ENCODE results near the gene IKBKG. TPM values are rescaled to one million over a fixed set of nuclear protein-coding genes. Genes with fewer than 3 reads are reported as not detected.

IKBKG gene
- total RNA-seq, 1 donor from 2014 or later = 40.7 TPM

DNA sequence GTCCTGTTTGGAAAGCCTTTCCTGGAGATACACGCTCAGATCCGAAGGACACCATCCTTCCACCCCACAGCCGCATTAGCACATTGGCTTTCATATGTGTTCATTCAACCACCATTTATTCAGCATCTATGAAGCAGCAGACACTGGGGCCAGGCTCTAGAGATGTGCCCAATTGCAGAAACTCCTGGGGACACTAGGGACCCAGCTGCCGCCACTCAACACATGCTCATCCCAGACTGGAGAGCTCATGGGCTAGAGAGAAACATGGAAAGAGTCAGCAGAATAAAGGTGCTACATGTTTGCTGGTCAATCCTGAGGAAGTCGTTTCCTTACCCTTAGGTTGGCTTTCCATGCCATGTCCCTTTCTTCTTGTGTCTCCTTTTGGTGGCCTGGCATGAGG lies 45.1 kb downstream of the IKBKG start:
- no peak for DNase-seq (ENCODE audit: low spot score)
- no peaks in the 10 kb centered on the region for H3K4me1 Mint-ChIP-seq (ENCODE audit: low read depth)
- no peak overlapping the region for H3K4me3 Mint-ChIP-seq
- peaks cover 11% of the 10 kb centered on the region for H3K27me3 Mint-ChIP-seq (ENCODE audit: insufficient read depth)
- H3K27ac Mint-ChIP-seq = no peak overlapping the region
- intact Hi-C loops (cut with micrococcal nuclease) = no loop called here
- H3K9me3 Mint-ChIP-seq = no peaks in the 10 kb centered on the region
- H3K36me3 Mint-ChIP-seq (ENCODE audit: low read depth) = no peaks in the 10 kb centered on the region

DNA sequence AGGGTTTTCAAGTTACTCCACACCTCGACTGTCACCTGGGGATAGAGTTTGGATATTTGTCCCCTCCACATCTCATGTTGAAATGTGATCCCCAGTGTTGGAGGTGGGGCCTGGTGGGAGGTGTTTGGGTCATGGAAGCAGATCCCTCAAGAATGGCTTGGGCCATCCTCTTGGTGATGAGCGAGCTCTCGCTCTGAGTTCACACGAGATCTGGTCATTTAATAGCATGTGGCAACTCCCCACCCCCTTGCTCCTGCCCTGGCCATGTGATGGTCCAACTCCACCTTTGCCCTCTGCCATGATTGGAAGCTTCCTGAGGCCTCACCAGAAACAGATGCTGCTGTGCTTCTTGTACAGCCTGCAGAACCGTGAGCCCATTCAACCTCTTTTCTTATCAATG lies 45.8 kb downstream of the IKBKG start:
- Mint-ChIP-seq H3K27me3 (ENCODE audit: insufficient read depth) (peaks cover 11% of the 10 kb centered on the region), H3K27ac (no peak overlapping the region), H3K4me1 (ENCODE audit: low read depth) (no peaks in the 10 kb centered on the region), H3K9me3 (no peaks in the 10 kb centered on the region), H3K36me3 (ENCODE audit: low read depth) (no peaks in the 10 kb centered on the region), H3K4me3 (no peak overlapping the region)
- intact Hi-C loops (cut with micrococcal nuclease) = no loop called here
- no peak for DNase-seq (ENCODE audit: low spot score)

DNA sequence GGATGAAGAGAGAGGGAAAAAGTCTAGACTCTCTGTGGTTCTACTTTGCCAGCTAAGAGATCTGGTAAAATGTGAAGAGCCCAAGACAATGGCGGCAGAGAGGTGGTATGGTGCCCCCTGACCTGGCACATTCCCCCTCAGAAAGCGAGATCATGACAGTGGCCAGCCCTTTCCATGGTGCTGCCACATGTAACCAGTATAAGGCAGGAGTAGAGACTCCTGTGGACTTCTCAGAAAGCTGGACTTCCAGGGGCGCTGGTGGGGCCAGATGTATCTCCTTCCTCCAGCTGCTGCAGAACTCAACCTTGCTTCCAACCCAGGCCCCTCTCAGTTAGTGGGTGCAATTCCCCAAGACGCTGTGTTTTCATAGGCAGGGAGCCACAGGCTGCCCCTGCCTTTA lies 47.1 kb downstream of the IKBKG start:
- no peak overlapping the region for H3K27ac Mint-ChIP-seq
- DNase-seq (ENCODE audit: low spot score) = no peak
- H3K27me3 Mint-ChIP-seq (ENCODE audit: insufficient read depth) = peaks cover 11% of the 10 kb centered on the region
- intact Hi-C loops (cut with micrococcal nuclease) = no loop called here
- H3K4me3 Mint-ChIP-seq = no peak overlapping the region
- H3K9me3 Mint-ChIP-seq = no peaks in the 10 kb centered on the region
- no peaks in the 10 kb centered on the region for H3K4me1 Mint-ChIP-seq (ENCODE audit: low read depth)
- no peaks in the 10 kb centered on the region for H3K36me3 Mint-ChIP-seq (ENCODE audit: low read depth)

DNA sequence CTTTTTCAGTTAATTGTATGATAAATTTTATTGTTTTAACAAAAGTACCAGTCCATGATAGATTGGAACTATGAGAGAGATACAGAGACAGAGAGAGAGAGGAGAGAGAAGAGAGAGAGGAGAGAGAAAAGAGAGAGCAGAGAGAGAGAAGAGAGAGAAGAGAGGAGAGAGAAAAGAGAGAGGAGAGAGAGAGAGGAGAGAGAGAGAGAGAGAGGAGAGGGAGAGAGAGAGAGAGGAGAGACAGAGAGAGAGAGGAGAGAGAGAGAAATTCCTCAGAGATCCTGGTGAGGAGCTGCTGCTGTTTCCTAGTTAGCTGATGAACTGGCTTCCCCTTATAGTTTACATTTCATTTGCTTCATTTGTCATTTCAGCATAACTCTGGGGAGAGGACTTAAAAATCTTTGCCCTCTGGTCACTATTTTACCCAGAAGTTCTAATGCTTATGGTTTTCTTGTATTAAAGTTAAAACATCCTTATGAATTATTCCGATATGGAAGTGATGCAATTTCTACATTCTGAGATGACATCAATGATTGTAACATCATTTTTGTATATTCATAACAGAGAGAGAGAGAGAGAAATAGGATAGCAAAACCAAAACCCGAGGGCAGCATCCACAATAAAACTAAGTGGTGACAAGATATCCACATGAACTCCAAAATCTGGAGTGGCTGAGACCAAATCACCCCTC lies 48.3 kb downstream of the IKBKG start:
- H3K27ac Mint-ChIP-seq = no peak overlapping the region
- no peak for DNase-seq (ENCODE audit: low spot score)
- intact Hi-C loops (cut with micrococcal nuclease) = no loop called here

DNA sequence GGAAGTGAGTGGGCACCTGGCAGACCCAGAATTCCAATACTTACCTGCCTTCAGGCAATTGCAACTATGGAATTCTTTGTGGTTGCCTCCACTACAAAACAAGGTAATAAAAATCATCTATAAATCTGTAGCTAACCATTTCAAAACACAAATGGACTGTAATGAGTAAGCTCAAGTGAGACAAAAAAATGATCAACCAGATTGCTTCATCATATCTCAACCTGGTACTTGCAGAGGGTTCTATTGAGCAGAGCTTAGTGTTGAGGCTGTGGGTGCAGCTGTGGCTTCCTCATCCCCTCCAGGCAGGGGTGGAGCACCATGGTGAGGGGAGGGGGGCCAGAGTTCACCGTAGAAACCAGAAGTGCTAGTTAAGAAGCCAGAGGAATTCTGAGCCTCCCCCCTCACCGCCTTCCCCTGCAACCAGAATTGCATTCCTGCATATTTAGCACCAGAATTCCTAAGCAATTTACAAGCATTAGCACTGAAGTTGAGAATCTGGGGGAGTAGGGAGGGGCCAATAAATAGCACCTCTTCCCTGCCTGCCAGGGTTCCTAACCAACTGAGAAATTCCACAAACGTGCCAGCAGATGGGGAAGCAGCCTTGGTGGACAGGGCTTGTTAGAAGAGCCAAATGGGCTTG lies 49.0 kb downstream of the IKBKG start:
- Mint-ChIP-seq H3K27ac (no peak overlapping the region), H3K4me1 (ENCODE audit: low read depth) (no peaks in the 10 kb centered on the region), H3K36me3 (ENCODE audit: low read depth) (no peaks in the 10 kb centered on the region), H3K9me3 (no peaks in the 10 kb centered on the region), H3K4me3 (no peak overlapping the region), H3K27me3 (ENCODE audit: insufficient read depth) (peaks cover 10% of the 10 kb centered on the region)
- DNase-seq (ENCODE audit: low spot score) = no peak
- intact Hi-C loops (cut with micrococcal nuclease) = no loop called here

More for the DNA sequence above, 48.3 kb downstream of the IKBKG start:
- Mint-ChIP-seq H3K36me3 (ENCODE audit: low read depth) (no peaks in the 10 kb centered on the region), H3K9me3 (no peaks in the 10 kb centered on the region), H3K4me1 (ENCODE audit: low read depth) (no peaks in the 10 kb centered on the region), H3K27me3 (ENCODE audit: insufficient read depth) (peaks cover 11% of the 10 kb centered on the region), H3K4me3 (no peak overlapping the region)

DNA sequence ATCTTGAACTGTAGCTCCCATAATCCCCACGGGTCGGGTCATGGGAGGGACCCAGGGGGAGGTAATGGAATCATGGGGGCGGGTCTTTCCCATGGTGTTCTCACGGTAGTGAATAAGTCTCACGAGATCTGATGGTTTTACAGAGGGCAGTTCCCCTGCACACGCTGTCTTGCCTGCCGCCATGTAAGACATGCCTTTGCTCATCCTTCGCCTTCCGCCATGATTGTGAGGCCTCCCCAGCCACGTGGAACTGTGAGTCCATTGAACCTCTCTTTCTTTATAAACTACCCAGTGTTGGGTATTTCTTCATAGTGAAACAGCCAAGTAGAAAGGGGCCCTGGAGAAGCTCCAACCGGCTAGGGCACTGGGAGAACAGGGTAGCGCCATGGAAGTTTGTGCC lies 49.8 kb downstream of the IKBKG start:
- no peaks in the 10 kb centered on the region for H3K36me3 Mint-ChIP-seq (ENCODE audit: low read depth)
- H3K4me3 Mint-ChIP-seq = no peak overlapping the region
- no peaks in the 10 kb centered on the region for H3K9me3 Mint-ChIP-seq
- peaks cover 8% of the 10 kb centered on the region for H3K27me3 Mint-ChIP-seq (ENCODE audit: insufficient read depth)
- no peak overlapping the region for H3K27ac Mint-ChIP-seq
- no peaks in the 10 kb centered on the region for H3K4me1 Mint-ChIP-seq (ENCODE audit: low read depth)
- no peak for DNase-seq (ENCODE audit: low spot score)
- intact Hi-C loops (cut with micrococcal nuclease) = no loop called here

DNA sequence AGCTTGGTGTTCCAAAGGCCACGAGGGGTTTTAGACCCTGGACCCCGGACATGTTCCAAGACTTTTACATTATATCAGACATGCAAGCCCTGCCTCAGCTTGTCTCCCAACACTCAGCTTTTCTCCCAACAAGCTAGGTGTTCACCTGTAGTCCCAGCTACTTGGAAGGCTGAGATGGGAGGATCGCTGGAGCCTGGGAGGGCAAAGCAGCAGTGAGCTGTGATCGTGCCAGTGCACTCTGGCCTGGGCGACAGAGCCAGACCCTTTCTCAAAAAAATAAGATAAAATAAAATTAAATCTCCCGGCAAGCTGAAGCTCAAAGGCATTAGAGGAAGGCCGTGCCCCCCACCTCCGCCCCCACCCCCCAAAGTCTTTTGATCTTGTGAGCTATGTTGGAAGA lies 51.2 kb downstream of the IKBKG start:
- DNase-seq (ENCODE audit: low spot score) = no peak
- Mint-ChIP-seq H3K4me1 (ENCODE audit: low read depth) (no peaks in the 10 kb centered on the region), H3K4me3 (no peak overlapping the region), H3K27ac (no peak overlapping the region), H3K9me3 (no peaks in the 10 kb centered on the region), H3K36me3 (ENCODE audit: low read depth) (no peaks in the 10 kb centered on the region), H3K27me3 (ENCODE audit: insufficient read depth) (peaks cover 10% of the 10 kb centered on the region)
- intact Hi-C loops (cut with micrococcal nuclease) = no loop called here

DNA sequence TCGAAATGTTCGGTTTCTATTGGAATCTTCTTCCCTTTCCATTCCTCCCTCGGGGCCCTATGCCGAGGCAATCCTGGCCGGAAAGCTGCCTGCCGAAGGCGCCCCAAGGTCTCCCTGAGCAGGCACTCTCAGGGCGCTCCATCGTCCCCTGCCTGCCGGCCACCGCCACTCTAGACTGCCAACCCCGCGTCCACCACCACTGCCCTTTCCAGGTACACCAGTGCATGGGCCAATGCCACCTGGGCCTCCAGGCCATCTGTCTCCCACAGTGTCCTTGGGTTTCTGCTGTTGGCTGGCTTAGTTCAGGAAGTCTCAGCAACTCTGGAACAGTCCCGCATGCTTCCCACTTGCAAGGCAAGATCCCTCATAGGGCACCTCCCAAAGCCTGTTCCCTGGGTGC lies 52.1 kb downstream of the IKBKG start:
- Mint-ChIP-seq H3K4me3 (no peak overlapping the region), H3K36me3 (ENCODE audit: low read depth) (no peaks in the 10 kb centered on the region), H3K27ac (no peak overlapping the region), H3K27me3 (ENCODE audit: insufficient read depth) (peaks cover 14% of the 10 kb centered on the region), H3K9me3 (no peaks in the 10 kb centered on the region), H3K4me1 (ENCODE audit: low read depth) (no peaks in the 10 kb centered on the region)
- DNase-seq (ENCODE audit: low spot score) = no peak
- intact Hi-C loops (cut with micrococcal nuclease) = no loop called here

DNA sequence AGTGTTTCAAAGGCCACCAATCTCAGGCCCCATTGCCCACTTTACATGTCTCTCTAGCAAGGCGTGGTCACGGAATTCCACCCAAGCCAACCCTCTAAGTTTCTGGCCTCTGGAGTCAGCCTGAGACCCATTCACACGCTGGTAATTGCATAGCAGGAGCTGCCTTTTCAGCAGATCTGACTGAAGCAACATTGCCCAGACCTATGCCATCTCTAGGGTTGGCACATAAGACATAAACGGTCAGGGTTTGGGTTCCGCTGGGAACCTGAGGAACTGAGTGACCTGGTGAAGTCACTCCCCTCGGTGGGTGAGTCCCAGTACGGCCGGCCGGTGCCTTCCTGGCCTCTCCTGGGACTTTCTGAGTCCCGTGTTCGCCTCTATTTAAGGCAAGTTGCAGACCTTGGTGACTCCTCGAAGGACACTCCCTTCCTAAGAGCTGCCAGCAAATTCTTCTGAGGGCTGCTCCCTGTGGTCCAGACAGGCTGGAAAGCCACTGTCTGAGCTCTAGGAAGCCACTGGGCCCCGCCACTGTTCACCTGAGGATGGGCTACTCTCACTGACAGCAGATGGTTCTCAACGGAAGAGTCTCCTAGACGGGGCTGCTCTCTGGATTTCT lies 53.4 kb downstream of the IKBKG start:
- H3K36me3 Mint-ChIP-seq (ENCODE audit: low read depth) = no peaks in the 10 kb centered on the region
- intact Hi-C loops (cut with micrococcal nuclease) = no loop called here
- no peak for DNase-seq (ENCODE audit: low spot score)
- no peaks in the 10 kb centered on the region for H3K9me3 Mint-ChIP-seq
- H3K4me1 Mint-ChIP-seq (ENCODE audit: low read depth) = no peaks in the 10 kb centered on the region
- H3K27me3 Mint-ChIP-seq (ENCODE audit: insufficient read depth) = peaks cover 8% of the 10 kb centered on the region
- H3K27ac Mint-ChIP-seq = no peak overlapping the region
- no peak overlapping the region for H3K4me3 Mint-ChIP-seq

DNA sequence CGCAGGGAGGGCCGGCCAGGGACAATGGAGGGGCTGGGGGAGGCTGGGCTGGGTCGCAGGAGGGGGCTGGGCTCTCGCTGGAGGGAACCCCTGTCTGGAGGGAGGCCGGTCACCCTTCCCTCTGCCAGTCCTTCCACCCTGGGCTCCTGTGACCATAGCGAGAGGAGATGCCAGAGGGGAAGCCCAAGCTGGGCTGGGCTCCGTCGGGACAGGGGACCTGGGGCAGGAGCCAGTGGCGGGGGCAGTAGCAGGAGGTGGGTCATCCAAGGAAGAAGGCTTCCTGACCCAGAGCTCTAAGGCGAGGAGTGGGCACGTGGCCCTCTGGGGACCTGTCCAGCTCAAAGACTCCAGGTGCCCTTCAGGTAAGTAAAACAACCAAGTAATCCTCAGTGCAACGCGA lies 54.8 kb downstream of the IKBKG start:
- Mint-ChIP-seq H3K36me3 (ENCODE audit: low read depth) (no peaks in the 10 kb centered on the region), H3K4me1 (ENCODE audit: low read depth) (peaks cover 8% of the 10 kb centered on the region), H3K27me3 (ENCODE audit: insufficient read depth) (peaks cover 10% of the 10 kb centered on the region), H3K27ac (no peak overlapping the region), H3K9me3 (no peaks in the 10 kb centered on the region), H3K4me3 (no peak overlapping the region)
- intact Hi-C loops (cut with micrococcal nuclease) = no loop called here
- no peak for DNase-seq (ENCODE audit: low spot score)

DNA sequence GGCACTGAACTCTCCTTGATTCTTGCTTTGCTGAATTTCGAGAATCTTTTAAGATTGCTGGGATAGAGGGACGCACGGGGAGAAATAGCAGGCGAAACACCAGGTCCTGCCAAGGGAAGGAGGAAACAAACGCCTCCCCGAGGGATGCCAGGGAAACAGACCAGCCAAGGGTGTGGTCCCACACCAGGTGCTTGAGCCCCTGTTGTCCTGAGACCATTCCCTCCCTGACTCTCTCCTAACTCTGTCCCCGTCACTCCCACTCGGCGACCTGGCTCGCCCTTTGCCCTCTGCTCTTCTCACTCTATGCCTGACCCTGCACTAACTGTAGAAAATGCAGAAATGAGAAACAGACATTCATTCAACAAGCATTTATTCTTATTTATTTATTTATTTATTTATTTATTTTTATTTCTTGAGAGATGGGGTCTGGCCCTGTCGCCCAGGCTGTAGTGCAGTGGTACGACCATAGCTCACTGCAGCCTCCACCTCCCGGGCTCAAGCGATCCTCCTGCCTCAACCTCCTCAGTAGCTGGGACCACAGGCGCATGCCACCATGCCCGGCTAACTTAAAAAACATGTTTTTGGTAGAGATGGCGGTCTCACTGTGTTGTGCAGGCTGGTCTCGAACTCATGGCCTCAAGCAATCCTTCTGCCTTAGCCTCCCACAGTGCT lies 55.5 kb downstream of the IKBKG start:
- no peak overlapping the region for H3K27ac Mint-ChIP-seq
- peaks cover 9% of the 10 kb centered on the region for H3K27me3 Mint-ChIP-seq (ENCODE audit: insufficient read depth)
- intact Hi-C loops (cut with micrococcal nuclease) = no loop called here

DNA sequence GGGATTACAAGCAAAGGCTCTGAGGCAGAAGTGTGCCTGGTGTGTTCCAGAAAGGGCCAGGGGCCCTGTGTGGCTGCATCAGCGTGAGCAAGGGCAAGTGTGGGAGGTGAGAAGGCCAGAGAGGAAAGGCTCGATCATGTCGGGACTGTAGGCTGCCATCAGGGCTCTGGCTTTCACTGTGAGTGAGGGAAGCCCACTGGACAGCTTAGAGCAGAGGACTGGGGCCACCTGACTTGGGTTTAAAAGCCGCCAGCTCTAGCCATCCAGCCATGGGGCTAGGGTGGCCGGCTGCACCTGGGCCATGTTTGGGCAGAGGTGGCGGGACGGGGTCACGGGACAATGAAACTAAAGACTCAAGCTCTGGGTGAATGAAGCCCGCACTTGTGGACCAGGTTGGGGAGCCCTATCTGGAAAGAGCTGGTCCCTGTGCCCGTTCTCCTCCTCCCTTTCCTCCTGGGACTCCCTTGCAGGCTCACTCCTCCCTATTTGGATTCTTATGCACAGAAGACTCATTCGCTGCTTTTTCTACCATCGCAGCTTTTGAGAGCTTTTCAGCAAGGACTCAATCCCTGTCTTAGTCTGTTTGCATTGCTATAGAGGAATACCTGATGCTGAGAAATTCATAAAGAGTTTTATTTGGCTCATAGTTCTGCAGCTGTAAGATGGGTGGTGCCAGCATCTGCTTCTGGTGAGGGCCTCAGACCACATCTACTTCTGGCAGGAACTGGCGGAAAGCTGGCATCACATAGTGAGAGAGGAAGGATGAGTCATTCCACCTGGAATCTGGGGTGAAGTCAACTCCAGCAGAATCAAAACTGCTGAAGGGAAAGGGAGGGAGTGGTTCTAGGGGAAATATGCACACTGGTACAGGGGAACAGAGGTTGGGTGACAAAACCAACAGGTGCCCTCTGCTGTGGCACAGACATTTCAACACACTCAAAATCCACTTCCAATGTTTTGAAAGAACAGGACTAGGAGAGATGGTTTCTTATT lies 56.3 kb downstream of the IKBKG start:
- intact Hi-C loops (cut with micrococcal nuclease) = no loop called here
- Mint-ChIP-seq H3K4me3 (no peak overlapping the region), H3K27me3 (ENCODE audit: insufficient read depth) (peaks cover 9% of the 10 kb centered on the region), H3K9me3 (no peaks in the 10 kb centered on the region), H3K27ac (no peak overlapping the region), H3K36me3 (ENCODE audit: low read depth) (no peaks in the 10 kb centered on the region), H3K4me1 (ENCODE audit: low read depth) (peaks cover 8% of the 10 kb centered on the region)
- DNase-seq (ENCODE audit: low spot score) = no peak

More for the DNA sequence above, 55.5 kb downstream of the IKBKG start:
- DNase-seq (ENCODE audit: low spot score) = no peak
- Mint-ChIP-seq H3K4me1 (ENCODE audit: low read depth) (peaks cover 8% of the 10 kb centered on the region), H3K9me3 (no peaks in the 10 kb centered on the region), H3K36me3 (ENCODE audit: low read depth) (no peaks in the 10 kb centered on the region), H3K4me3 (no peak overlapping the region)
